HEK293T (cell line): Measurements from ENCODE around the gene ZCCHC24.
"Not testable (repeated sequence)": the region's sequence is repeated elsewhere in the genome, so short reads cannot be mapped to it uniquely, and the experiment has no call there.

ENCODE experiments used
- CTCF ChIA-PET: fragments of 350-600 bp; formaldehyde crosslinking; extraction: SDS; loops from one replicate; lab custom pipeline; 2021; ENCODE audit warnings: antibody characterized with exemption, inconsistent platforms; lab: Yijun Ruan, JAX
- POLR2A ChIA-PET: fragments of 350-600 bp; formaldehyde crosslinking; extraction: SDS; loops from one replicate; lab custom pipeline; 2020; ENCODE audit warnings: antibody characterized with exemption, inconsistent platforms; lab: Yijun Ruan, JAX
- DNase-seq: peaks from one replicate; pipeline ENCODE4 v3.0.0; 2012; ENCODE audit warnings: mixed read lengths; ENCODE audit errors: extremely low spot score
- ARNT ChIP-seq: fragments of 450-650 bp; IDR thresholded peaks from 2 replicates; pipeline ENCODE4 v1.6.1; 2017; ENCODE audit warnings: mild to moderate bottlenecking
- BHLHE40 ChIP-seq: fragments of 450-650 bp; IDR thresholded peaks from 2 replicates; pipeline ENCODE4 v1.6.1; 2016; ENCODE audit warnings: mild to moderate bottlenecking, moderate library complexity, borderline replicate concordance
- CTBP1 ChIP-seq: fragments of 450-650 bp; IDR thresholded peaks from 2 replicates; pipeline ENCODE4 v1.6.1; 2016; ENCODE audit warnings: borderline replicate concordance
- ELF4 ChIP-seq: fragments of 450-650 bp; IDR thresholded peaks from 2 replicates; pipeline ENCODE4 v1.6.1; 2017; ENCODE audit warnings: antibody characterized with exemption
- FOXA1 ChIP-seq: fragments of 450-650 bp; IDR thresholded peaks from 2 replicates; pipeline ENCODE4 v1.6.1; 2016; ENCODE audit warnings: mild to moderate bottlenecking
- FOXK2 ChIP-seq: fragments of 450-650 bp; IDR thresholded peaks from 2 replicates; pipeline ENCODE4 v1.6.1; 2016; ENCODE audit warnings: mild to moderate bottlenecking
- FOXM1 ChIP-seq: fragments of 450-650 bp; IDR thresholded peaks from 2 replicates; pipeline ENCODE4 v1.6.1; 2017; ENCODE audit warnings: mild to moderate bottlenecking, borderline replicate concordance
- HDGF ChIP-seq: fragments of 450-650 bp; IDR thresholded peaks from 2 replicates; pipeline ENCODE4 v1.6.1; 2017; ENCODE audit warnings: antibody characterized with exemption, borderline replicate concordance
- L3MBTL2 ChIP-seq: fragments of 450-650 bp; conservative IDR thresholded peaks from 2 replicates; pipeline ENCODE4 v1.6.1; 2016; ENCODE audit warnings: mild to moderate bottlenecking
- LEF1 ChIP-seq: fragments of 450-650 bp; IDR thresholded peaks from 2 replicates; pipeline ENCODE4 v1.6.1; 2017; ENCODE audit warnings: mild to moderate bottlenecking, borderline replicate concordance
- NFRKB ChIP-seq: fragments of 450-650 bp; IDR thresholded peaks from 2 replicates; pipeline ENCODE4 v1.6.1; 2016; ENCODE audit warnings: mild to moderate bottlenecking, moderate library complexity
- SP1 ChIP-seq: fragments of 450-650 bp; IDR thresholded peaks from 2 replicates; pipeline ENCODE4 v1.6.1; 2017
- SUZ12 ChIP-seq: fragments of 450-650 bp; IDR thresholded peaks from 2 replicates; pipeline ENCODE4 v1.6.1; 2016; ENCODE audit warnings: mild to moderate bottlenecking
- TARDBP ChIP-seq: fragments of 450-650 bp; IDR thresholded peaks from 2 replicates; pipeline ENCODE4 v1.6.1; 2016
- ZNF384 ChIP-seq: fragments of 450-650 bp; IDR thresholded peaks from 2 replicates; pipeline ENCODE4 v1.6.1; 2016
- TF ChIP-seq, protein P1 (sequence below): fragments of 450-650 bp; IDR thresholded peaks from 2 replicates; pipeline ENCODE4 v1.6.1; 2016

Gene ZCCHC24

DNA sequence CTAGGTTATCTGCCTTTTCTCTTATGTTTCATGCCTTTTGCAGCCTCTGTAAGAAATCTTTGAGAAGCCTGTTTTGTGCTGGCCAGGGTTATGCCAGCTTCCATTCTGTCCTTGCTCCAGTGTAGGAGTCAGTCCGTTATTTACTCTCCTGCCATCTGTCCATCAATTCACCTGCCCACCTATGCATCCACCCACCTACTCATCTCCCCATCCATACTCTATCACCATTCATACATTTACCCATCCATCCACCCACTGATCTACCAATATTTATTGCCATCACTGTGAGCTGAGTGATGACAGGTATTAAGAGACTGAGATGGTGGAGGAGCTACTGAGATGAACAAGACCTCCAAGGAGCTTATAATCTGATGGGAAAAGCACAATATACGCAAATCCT, 110.9 kb downstream of the ZCCHC24 start:
- no peak for DNase-seq
- POLR2A ChIA-PET: no interaction called here
- CTCF ChIA-PET: interaction anchor here (1.6 kb wide), 1 partner anchor 10 kb away, joined by 5 read pairs; no protein-coding TSS in a partner anchor
- TF ChIP-seq FOXM1 (no peak), BHLHE40 (no peak), SP1 (no peak), L3MBTL2 (no peak), NFRKB (no peak), ELF4 (no peak), FOXK2 (no peak)

DNA sequence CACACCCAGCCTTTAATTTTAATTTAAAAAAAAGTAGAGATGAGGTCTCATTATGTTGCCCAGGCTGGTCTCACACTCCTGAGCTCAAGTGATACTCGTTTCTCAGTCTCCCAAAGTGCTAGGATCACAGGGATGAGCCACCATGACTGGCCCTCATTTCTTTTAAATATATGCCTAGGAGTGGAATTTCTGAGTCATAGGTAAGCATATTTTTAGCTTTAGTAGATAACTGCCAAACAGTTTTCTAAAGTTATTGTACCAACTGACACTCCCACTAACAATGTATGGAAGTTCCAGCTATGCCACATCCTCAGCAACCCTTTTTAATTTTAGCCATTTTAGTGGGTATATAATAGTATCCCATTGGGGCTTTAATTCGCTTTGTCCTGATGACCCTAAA, 111.9 kb downstream of the ZCCHC24 start:
- no peak for TF ChIP-seq SP1
- TF ChIP-seq ZNF384: no peak
- TF ChIP-seq SUZ12: no peak
- TF ChIP-seq CTBP1: no peak
- TF ChIP-seq FOXK2: no peak
- TF ChIP-seq FOXA1: no peak
- no peak for TF ChIP-seq BHLHE40
- TF ChIP-seq ARNT: no peak
- no peak for TF ChIP-seq ELF4
- TF ChIP-seq TARDBP: no peak
- TF ChIP-seq LEF1: no peak
- TF ChIP-seq, protein P1, sequence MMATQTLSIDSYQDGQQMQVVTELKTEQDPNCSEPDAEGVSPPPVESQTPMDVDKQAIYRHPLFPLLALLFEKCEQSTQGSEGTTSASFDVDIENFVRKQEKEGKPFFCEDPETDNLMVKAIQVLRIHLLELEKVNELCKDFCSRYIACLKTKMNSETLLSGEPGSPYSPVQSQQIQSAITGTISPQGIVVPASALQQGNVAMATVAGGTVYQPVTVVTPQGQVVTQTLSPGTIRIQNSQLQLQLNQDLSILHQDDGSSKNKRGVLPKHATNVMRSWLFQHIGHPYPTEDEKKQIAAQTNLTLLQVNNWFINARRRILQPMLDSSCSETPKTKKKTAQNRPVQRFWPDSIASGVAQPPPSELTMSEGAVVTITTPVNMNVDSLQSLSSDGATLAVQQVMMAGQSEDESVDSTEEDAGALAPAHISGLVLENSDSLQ: no peak
- no peak for TF ChIP-seq FOXM1
- no peak for TF ChIP-seq L3MBTL2
- TF ChIP-seq HDGF: no peak
- TF ChIP-seq NFRKB: no peak
- ChIA-PET POLR2A (no interaction called here), CTCF (no interaction called here)
- DNase-seq: no peak

DNA sequence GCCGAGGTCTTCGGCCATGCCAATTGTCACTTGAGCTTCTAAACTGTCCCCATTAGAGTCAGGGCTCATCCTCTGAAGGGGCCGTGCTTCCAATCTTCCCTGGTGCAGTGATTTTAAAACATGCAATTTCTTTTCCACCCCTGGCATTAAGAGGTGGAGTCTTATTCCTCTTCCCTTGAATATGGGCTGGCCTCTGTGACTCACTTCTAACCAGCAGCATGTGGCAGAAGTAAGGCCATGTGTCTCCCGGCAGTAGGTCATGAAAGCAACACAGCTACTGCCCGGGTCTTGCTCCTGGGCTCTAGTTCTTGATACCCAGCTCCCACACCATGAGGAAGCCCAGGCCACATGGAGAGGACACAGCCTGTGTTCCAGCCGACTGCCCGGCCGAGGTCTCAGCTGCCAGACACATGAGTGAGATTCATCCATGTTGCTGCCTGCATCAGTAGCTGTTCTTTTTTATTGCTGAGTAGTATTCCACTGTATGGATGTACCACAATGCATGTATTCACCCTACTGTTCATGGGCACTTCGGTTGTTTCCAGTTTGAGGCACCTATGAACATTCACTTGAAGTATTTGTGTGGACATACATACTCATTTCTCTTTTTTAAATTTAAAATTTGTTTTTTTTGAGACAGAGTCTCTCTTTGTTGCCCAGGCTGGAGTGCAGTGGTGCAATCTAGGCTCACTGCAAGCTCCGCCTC, 112.7 kb downstream of the ZCCHC24 start:
- POLR2A ChIA-PET, CTCF ChIA-PET: not testable (repeated sequence)

More for the DNA sequence above, 112.7 kb downstream of the ZCCHC24 start:
- not testable (repeated sequence) for DNase-seq
